DOHH2 (cell line): ENCODE results near the gene RIPK4.

Source experiments
- H3F3A ChIP-seq: fragments of 200-600 bp; sonication (generic), shearing (Covaris generic); 2 replicates; pipeline ENCODE4 v1.6.0; 2016; ENCODE audit warnings: antibody characterized with exemption, mild to moderate bottlenecking; ENCODE audit not compliant: control insufficient read depth, insufficient read depth
- H3K27ac ChIP-seq: fragments of 200-600 bp; sonication (generic); 2 replicates; pipeline ENCODE4 v1.5.1; 2014; ENCODE audit warnings: low read depth, mild to moderate bottlenecking, low read length, moderate library complexity
- H3K27me3 ChIP-seq: fragments of 200-600 bp; sonication (generic); 2 replicates; pipeline ENCODE4 v1.6.1; 2014; ENCODE audit warnings: mild to moderate bottlenecking, low read length, mixed read lengths; ENCODE audit not compliant: control insufficient read depth
- H3K36me3 ChIP-seq: fragments of 200-600 bp; sonication (generic); 2 replicates; pipeline ENCODE4 v1.6.1; 2014; ENCODE audit warnings: mild to moderate bottlenecking, low read length, moderate library complexity, mixed read lengths; ENCODE audit not compliant: control insufficient read depth
- H3K4me1 ChIP-seq: fragments of 200-600 bp; sonication (generic); 2 replicates; pipeline ENCODE4 v1.6.1; 2014; ENCODE audit warnings: mild to moderate bottlenecking, low read length, mixed read lengths; ENCODE audit not compliant: control insufficient read depth
- H3K4me2 ChIP-seq: fragments of 200-600 bp; sonication (generic); 2 replicates; pipeline ENCODE4 v1.6.0; 2014; ENCODE audit warnings: mild to moderate bottlenecking, low read length, moderate library complexity
- H3K4me3 ChIP-seq: fragments of 200-600 bp; sonication (generic); 2 replicates; pipeline ENCODE4 v1.5.1; 2014; ENCODE audit warnings: mild to moderate bottlenecking, low read length, mixed read lengths
- H3K79me2 ChIP-seq: fragments of 200-600 bp; sonication (generic); 2 replicates; pipeline ENCODE4 v1.6.1; 2014; ENCODE audit warnings: mild to moderate bottlenecking, low read length, mixed read lengths; ENCODE audit not compliant: control insufficient read depth
- H3K9me2 ChIP-seq: fragments of 200-600 bp; sonication (generic); replicated peaks from 2 replicates; pipeline ENCODE4 v1.6.1; 2014; ENCODE audit warnings: mild to moderate bottlenecking, low read length, mixed read lengths; ENCODE audit not compliant: control insufficient read depth
- H3K9me3 ChIP-seq: fragments of 200-600 bp; sonication (generic); 2 replicates; pipeline ENCODE4 v1.6.1; 2014; ENCODE audit warnings: antibody characterized with exemption, low read length, mixed read lengths; ENCODE audit not compliant: control insufficient read depth, insufficient read depth
- H4K20me1 ChIP-seq: fragments of 200-600 bp; sonication (generic); 2 replicates; pipeline ENCODE4 v1.6.0; 2014; ENCODE audit warnings: low read depth, mild to moderate bottlenecking, antibody characterized with exemption, low read length, moderate library complexity; ENCODE audit not compliant: control insufficient read depth, insufficient read depth
- EZH2phosphoT487 ChIP-seq: fragments of 200-600 bp; sonication (generic); IDR thresholded peaks from 2 replicates; pipeline ENCODE4 v1.6.1; 2017; ENCODE audit warnings: borderline replicate concordance, mild to moderate bottlenecking, antibody characterized with exemption, low read length, moderate library complexity, mixed read lengths
- TF ChIP-seq, protein P1 (sequence below): fragments of 200-600 bp; sonication (generic); IDR thresholded peaks from one replicate; pipeline ENCODE4 v1.5.1; 2014; ENCODE audit warnings: antibody characterized with exemption, mild to moderate bottlenecking, low read depth, low read length; ENCODE audit not compliant: poor library complexity, severe bottlenecking

The RIPK4 gene

DNA sequence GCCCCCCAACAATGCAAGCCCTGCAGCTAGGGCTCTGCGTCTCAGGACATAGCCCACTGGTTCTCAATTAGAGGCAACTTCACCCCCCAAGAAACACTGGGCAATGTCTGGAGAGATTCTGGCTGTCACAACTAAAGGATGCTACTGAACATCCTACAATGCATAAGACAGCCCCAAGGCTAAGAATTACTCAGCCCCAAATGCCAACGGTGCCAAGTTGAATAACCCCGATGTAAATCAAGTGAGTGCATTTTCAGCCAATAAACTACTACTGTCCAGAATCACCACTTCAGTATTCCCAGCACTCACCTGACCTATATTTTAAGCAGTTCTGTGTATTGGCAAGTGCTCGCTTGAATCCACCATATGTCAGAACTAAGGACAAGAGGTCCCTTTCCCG, 6.9 kb downstream of the RIPK4 start:
- H3K9me3 ChIP-seq: no peaks in the 10 kb centered on the region
- H3K27me3 ChIP-seq: peaks cover 22% of the 10 kb centered on the region
- H3K4me1 ChIP-seq: no peaks in the 10 kb centered on the region
- no peaks in the 10 kb centered on the region for H3K79me2 ChIP-seq
- H3K36me3 ChIP-seq: no peaks in the 10 kb centered on the region
- H3F3A ChIP-seq: no peaks in the 10 kb centered on the region
- no peaks in the 10 kb centered on the region for H3K9me2 ChIP-seq
- TF ChIP-seq, protein P1, sequence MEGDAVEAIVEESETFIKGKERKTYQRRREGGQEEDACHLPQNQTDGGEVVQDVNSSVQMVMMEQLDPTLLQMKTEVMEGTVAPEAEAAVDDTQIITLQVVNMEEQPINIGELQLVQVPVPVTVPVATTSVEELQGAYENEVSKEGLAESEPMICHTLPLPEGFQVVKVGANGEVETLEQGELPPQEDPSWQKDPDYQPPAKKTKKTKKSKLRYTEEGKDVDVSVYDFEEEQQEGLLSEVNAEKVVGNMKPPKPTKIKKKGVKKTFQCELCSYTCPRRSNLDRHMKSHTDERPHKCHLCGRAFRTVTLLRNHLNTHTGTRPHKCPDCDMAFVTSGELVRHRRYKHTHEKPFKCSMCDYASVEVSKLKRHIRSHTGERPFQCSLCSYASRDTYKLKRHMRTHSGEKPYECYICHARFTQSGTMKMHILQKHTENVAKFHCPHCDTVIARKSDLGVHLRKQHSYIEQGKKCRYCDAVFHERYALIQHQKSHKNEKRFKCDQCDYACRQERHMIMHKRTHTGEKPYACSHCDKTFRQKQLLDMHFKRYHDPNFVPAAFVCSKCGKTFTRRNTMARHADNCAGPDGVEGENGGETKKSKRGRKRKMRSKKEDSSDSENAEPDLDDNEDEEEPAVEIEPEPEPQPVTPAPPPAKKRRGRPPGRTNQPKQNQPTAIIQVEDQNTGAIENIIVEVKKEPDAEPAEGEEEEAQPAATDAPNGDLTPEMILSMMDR: no peak
- TF ChIP-seq EZH2phosphoT487: no peak
- H3K27ac ChIP-seq: no peak overlapping the region
- H4K20me1 ChIP-seq: no peaks in the 10 kb centered on the region
- no peak overlapping the region for H3K4me2 ChIP-seq
- no peak overlapping the region for H3K4me3 ChIP-seq

DNA sequence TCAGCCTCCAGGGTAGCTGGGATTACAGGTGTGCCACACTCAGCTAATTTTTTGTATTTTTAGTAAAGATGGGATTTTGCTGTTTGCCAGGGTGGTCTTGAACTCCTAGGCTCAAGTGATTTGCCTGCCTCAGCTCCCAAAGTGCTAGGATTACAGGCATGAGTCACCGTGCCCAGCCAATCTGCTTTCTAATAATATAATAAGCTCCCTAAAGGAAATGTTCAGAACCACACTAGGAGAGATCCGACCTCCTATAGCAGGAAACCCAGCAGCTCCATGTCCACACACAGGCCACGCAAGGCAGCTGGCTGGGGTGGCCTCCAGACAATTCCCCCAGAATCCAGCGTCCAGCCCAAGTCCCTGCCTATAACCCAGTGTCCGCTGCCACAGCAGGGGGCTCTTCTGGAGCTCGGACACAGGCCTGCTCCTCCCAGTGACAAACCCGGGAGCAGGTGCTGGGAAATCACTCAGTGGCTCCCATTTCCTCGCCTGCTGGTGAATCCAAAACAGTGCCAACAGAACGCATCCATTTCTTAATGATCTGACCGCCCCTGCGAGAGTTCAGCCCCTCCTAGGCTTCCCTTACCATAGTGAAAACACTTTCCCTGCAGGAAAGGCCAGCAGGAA, 7.5 kb downstream of the RIPK4 start:
- Histone ChIP-seq H3F3A (no peaks in the 10 kb centered on the region), H4K20me1 (no peaks in the 10 kb centered on the region), H3K4me1 (no peaks in the 10 kb centered on the region), H3K79me2 (no peaks in the 10 kb centered on the region), H3K9me3 (no peaks in the 10 kb centered on the region), H3K27ac (no peak overlapping the region), H3K27me3 (peaks cover 22% of the 10 kb centered on the region), H3K9me2 (no peaks in the 10 kb centered on the region), H3K4me2 (no peak overlapping the region), H3K36me3 (no peaks in the 10 kb centered on the region), H3K4me3 (no peak overlapping the region)
- TF ChIP-seq EZH2phosphoT487: no peak
- TF ChIP-seq, protein P1: no peak

DNA sequence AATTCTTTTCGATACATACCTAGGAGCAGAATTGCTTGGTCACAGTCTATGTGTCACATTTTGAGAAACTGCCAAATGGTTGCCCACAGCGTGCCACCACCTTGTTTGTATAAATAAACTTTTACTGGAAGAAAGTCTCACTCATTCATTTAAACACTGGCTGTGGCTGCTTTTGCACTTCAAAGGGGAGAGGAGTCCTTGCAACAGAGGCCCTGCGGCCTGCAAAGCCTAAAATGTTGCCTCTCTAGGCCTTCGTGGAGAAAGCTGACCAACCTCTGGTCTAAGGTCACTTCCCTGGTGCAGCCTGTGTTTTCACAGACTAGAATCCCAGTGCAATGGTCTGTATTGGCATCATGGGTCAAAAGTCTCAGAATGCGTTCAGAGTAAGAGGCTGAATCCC, 8.3 kb downstream of the RIPK4 start:
- Histone ChIP-seq H3K79me2 (no peaks in the 10 kb centered on the region), H3F3A (no peaks in the 10 kb centered on the region), H3K4me1 (no peaks in the 10 kb centered on the region), H3K4me3 (no peak overlapping the region), H3K9me3 (no peaks in the 10 kb centered on the region), H3K4me2 (no peak overlapping the region), H3K36me3 (no peaks in the 10 kb centered on the region), H3K9me2 (no peaks in the 10 kb centered on the region), H3K27ac (no peak overlapping the region), H4K20me1 (no peaks in the 10 kb centered on the region), H3K27me3 (peaks cover 22% of the 10 kb centered on the region)
- TF ChIP-seq, protein P1: no peak
- no peak for TF ChIP-seq EZH2phosphoT487
